Skin of body (tissue), 2 donors: ENCODE measurements around the gene S100A14. TPM values are rescaled to one million over a fixed set of nuclear protein-coding genes. Genes with fewer than 3 reads are reported as not detected.

Experiments used
- DNase-seq: peaks from one replicate; lab custom pipeline; 2025; lab: John Stamatoyannopoulos, UW
- total RNA-seq: library from RNA; depleted of rRNA; stranded (reverse); fragments of >200 nt; gene quantifications from one replicate; pipeline ENCODE4 v1.2.3, GENCODE V29; 2014

Gene S100A14
- total RNA-seq, 1 donor from 2014 or later: 141 TPM

DNA sequence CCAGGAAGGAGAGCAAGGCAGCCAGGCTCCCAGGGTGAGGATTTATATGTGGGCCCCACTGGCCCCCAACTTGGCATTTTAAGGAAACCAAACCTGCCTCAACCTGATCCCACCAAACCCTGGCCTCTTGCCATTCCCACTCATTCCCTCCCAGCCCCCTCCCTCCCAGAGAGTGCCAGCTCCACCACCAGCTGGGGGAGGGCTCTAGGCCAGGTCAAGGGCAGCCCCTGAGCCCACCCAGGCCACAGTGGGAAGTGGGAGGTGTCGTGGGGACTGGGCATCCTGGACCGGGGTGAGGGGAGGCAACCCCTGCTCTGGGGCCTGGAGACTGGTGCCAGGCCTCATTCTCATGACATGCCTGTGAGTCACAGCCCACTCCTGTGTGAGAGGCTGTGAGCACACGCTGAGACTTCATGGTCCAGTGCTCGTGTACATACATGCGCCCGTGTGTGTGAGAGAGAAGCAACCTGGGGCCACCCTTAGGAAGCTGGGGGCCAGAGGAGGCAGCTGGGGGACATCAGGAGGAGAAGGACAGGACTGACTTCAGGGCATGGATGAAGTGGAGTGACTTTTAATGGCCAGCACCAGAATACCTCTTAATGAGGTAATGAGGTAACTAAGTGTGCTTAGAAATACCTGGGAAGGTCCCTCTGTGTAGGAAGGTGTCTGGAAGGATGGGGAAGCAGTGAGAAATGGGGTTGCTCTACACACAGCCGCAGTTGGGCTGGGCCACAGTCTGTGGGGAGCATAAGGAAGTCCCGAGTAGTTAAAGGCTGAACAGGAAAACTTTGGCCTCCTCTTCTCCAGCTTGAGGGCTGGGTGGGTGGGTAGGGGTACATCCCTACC lies 50.4 kb downstream of the S100A14 start, which contains the start of gene S100A2:
Gene S100A2, minus strand, starts transcription at position 316 of the 846 bp plus-strand sequence. CDS start 1,967 bp downstream, outside the sequence.
- DNase-seq: no peak

Other genes with a start within 250 kb of the S100A14 start
- 63.8 TPM for gene S100A12, start 240.7 kb downstream of the S100A14 start, total RNA-seq
- gene S100A8, start 225.3 kb downstream of the S100A14 start, total RNA-seq: 337 TPM
- gene S100A7A, start 199.8 kb downstream of the S100A14 start, total RNA-seq: 0.30 TPM
- 130 TPM for gene S100A7, start 155.7 kb downstream of the S100A14 start, total RNA-seq
- 161 TPM for gene S100A6, start 80.3 kb downstream of the S100A14 start, total RNA-seq
- not detected for gene S100A5, start 75.4 kb downstream of the S100A14 start, total RNA-seq
- gene S100A4, start 70.5 kb downstream of the S100A14 start, total RNA-seq: 102 TPM
- 36.0 TPM for gene S100A3, start 67.1 kb downstream of the S100A14 start, total RNA-seq
- 71.6 TPM for gene S100A2, start 50.5 kb downstream of the S100A14 start, total RNA-seq
- gene S100A16, start 3.2 kb downstream of the S100A14 start, total RNA-seq: 103 TPM
- 17.8 TPM for gene S100A13, start 11.2 kb upstream of the S100A14 start, total RNA-seq
- gene S100A1, start 12.1 kb upstream of the S100A14 start, total RNA-seq: 5.6 TPM
- gene CHTOP, start 17.7 kb upstream of the S100A14 start, total RNA-seq: 52.1 TPM
- 33.2 TPM for gene SNAPIN, start 42.4 kb upstream of the S100A14 start, total RNA-seq
- 134 TPM for gene ILF2, start 54.7 kb upstream of the S100A14 start, total RNA-seq
- gene NPR1, start 62.4 kb upstream of the S100A14 start, total RNA-seq: 10.6 TPM
- gene INTS3, start 111.7 kb upstream of the S100A14 start, total RNA-seq: 40.5 TPM
- 25.0 TPM for gene SLC27A3, start 159.1 kb upstream of the S100A14 start, total RNA-seq